HTERT RPE-1 (cell line): ENCODE measurements around the gene HMGA1.
"Not testable (repeated sequence)": the region's sequence is repeated elsewhere in the genome, so short reads cannot be mapped to it uniquely, and the experiment has no call there.

Experiments used
- in situ Hi-C: fragments of 300-500 bp; cut with MboI; formaldehyde crosslinking; loops from 4 replicates; pipeline ENCODE4 v1.14.3; 2020; ENCODE audit warnings: low sequenced_read_pairs

HMGA1 gene

GRCh38 chr6:34259529-34260069, 22.9 kb downstream of the HMGA1 start:
- in situ Hi-C loops: no loop called here

DNA sequence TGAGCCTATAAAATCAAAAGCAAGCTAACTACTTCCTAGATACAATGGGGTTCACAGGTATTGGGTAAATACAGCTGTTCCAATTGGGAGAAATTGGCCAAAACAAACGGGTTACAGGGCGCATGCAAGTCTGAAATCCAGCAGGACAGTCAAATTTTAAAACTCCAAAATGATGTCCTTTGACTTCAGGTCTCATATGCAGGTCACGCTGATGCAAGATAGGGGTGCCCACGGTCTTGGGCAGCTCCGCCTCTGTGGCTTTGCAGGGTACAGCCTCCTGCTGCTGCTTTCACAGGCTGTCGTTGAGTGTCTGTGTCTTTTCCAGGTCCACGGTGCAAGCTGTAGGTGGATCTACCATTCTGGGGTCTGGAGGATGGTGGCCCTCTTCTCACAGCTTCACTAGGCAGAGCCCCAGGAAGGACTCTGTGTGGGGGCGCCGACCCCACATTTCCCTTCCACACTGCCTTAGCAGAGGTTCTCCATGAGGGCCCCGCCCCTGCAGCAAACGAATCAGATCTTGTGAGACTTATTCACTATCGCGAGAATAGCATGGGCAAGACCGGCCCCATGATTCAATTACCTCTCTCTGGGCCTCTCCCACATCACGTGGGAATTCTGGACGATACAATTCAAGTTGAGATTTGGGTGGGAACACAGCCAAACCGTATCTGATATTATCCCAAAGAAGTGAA, 24.0 kb downstream of the HMGA1 start:
- in situ Hi-C loops: no loop called here

DNA sequence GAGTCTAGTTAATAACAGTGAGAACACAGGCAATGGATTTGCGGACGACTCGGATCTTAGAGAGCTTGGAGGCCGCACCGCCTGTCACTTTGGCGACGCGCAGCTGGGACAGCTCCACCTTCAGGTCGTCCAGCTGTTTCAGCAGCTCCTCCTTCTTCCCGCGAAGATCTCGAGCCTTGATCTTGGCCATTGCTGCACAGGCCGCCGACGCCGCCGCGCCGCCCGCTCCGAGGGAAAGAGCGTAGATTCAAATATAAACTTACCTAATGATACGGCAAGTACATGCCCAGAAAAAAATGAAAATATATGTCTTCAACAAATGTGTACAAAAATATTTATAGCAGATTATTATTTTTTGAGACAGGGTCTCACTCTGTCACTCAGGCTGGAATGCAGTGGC, 26.8 kb downstream of the HMGA1 start:
- in situ Hi-C loops: not testable (repeated sequence)

DNA sequence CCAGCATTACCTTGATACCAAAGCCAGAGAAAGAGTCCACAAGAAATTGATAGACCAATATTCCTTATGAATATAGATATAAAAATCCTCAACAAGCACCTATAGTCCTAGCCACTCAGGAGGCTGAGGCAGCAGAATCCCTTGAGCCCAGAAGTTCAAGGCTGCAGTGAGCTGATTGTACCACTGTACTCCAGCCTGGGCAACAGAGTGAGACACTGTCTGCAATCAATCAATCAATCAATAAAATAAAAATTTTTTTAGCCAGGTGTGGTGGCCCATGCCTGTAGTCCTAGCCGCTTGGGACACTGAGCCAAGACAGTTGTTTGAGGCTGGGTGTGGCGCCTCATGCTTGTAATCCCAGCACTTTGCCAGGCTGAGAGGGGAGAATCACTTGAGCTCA, 31.1 kb downstream of the HMGA1 start:
- in situ Hi-C loops: no loop called here

GRCh38 chr6:34269132-34269531, 32.5 kb downstream of the HMGA1 start:
- in situ Hi-C loops: not testable (repeated sequence)

DNA sequence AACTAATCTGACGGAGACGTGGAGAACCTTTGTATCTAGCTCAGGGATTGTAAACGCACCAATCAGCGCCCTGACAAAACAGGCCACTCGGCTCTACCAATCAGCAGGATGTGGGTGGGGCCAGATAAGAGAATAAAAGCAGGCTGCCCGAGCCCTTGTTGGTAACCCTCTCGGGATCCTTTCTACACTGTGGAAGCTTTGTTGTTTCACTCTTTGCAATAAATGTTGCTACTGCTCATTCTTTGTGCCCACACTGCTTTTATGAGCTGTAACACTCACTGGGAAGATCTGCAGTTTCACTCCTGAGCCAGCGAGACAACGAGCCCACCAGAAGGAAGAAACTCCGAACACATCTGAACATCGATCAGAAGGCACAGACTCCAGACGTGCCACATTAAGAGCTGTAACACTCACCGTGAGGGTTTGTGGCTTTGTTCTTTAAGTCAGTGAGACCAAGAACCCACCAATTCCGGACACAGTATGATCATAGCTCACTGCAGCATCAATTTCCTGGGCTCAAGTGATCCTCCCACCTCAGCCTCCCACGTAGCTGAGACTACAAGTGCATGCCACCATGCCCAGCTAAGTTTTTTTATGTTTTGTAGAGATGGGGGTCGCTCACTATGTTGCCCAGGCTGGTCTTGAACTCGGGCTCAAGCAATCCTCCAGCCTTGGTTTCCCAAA, 33.1 kb downstream of the HMGA1 start:
- in situ Hi-C loops: not testable (repeated sequence)

DNA sequence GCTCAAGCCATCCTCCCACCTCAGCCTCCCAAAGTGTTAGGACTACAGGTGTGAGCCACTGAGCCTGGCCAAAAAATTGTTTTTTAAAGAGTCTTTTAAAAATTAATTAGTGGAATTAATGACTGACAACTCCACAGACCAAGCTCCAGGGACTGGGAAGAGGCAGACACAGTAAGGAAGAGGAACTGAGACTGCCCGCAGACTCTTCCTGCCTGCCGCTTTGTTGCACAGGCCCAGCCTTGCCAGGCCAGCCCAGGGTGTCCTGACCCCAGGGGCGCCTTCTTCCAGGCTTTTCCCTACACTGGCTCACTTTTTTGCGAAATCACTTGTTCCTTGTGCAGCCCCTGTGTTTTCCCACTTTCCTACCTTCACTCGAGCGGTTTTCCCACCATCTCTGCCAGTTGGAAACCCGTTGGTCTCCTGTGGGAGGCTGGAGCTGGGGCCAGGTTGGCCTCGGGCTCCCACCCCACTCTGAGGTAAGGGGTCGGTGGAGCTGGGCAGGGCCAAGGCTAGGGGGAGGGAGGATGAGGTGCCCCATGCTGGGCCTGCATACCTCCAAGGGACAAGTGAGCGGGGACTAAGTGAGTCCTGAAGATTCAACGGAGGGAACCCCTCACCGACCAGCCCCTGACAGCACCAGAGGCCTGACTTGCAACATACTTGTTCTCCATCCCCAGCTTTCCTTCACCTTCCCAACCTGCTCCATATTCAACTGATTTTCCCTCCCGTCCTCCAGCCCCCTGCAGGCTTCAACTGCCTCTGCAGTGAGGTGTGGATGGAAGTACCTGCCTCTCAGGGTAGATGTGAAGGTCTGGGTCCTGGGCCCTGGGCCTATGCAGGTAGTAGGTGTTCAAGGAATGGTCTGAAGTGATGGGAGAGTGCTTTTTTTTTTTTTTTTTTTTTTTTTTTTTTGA, 35.6 kb downstream of the HMGA1 start:
- in situ Hi-C loops: no loop called here

GRCh38 chr6:34273242-34273805, 36.7 kb downstream of the HMGA1 start:
- in situ Hi-C loops: no loop called here

DNA sequence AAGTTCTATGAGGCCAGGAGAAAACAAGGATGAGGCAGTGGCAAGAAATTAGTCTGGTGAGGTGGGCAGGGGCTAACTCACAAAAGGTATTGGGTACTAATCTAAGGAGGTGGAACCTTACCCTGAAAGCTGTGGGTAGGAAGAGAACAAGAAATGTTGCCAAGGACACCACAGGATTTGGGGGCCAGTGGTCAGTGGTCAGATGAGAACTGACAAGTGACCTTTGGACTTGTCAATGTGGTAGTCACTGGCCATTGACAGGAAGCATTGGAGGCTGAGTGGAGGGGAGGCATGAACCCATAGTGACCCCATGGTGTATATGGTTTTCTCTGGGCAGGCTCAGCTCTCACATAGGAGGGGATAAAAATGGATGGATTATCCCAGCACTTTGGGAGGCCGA, 37.5 kb downstream of the HMGA1 start:
- in situ Hi-C loops: no loop called here

DNA sequence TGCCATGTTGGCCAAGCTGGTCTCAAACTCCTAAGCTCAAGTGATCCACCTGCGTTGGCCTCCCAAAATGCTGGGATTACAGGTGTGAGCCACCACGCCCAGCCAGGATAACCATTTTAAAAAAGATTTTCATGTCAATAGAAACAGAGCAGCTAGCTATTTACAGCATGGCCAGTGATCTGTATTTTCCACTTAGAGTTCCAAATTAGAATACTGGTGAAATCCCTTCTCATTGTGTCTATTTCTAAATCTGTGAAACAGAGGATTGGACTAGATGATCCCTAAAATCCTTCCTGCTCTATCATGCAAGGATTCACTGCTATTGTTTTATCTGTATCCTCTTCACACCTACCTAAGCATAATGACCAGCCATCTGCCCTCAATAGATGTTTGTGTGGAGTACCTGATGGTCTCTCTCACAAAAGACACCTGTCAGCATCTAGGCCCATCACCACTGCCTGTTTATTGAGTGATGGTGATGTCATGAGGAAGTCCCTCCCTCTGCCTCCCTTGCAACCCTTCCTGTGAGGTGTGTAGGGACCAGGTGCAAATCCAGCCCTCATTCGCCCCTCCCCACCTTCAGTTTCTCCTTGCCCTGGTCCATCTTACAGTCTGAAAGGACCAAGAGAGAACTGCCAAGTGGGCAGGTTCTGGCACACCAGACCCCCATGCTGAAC, 38.6 kb downstream of the HMGA1 start:
- in situ Hi-C loops: no loop called here

DNA sequence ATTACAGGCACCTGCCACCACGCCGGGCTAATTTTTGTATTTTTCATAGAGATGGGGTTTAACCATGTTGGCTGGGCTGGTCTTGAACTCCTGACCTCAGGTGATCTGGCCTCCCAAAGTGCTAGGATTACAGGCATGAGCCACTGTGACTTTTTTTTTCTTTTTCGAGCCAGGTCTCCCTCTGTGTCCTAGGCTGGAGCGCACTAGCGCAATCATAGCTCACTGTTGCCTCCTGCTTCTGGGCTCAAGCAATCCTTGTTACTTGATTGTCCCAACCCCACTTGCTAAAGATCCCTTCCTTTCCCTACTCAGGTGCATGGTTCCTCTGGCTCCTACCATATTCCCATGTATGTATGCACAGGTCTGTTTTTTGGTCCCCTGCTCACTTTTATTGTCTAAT, 39.5 kb downstream of the HMGA1 start:
- in situ Hi-C loops: no loop called here

GRCh38 chr6:34276881-34277762, 40.4 kb downstream of the HMGA1 start:
- in situ Hi-C loops: no loop called here

GRCh38 chr6:34277763-34278112, 41.1 kb downstream of the HMGA1 start:
- in situ Hi-C loops: no loop called here

GRCh38 chr6:34278833-34279232, 42.2 kb downstream of the HMGA1 start:
- in situ Hi-C loops: no loop called here

GRCh38 chr6:34280216-34280615, 43.5 kb downstream of the HMGA1 start:
- in situ Hi-C loops: no loop called here

GRCh38 chr6:34281702-34282334, 45.1 kb downstream of the HMGA1 start:
- in situ Hi-C loops: no loop called here

DNA sequence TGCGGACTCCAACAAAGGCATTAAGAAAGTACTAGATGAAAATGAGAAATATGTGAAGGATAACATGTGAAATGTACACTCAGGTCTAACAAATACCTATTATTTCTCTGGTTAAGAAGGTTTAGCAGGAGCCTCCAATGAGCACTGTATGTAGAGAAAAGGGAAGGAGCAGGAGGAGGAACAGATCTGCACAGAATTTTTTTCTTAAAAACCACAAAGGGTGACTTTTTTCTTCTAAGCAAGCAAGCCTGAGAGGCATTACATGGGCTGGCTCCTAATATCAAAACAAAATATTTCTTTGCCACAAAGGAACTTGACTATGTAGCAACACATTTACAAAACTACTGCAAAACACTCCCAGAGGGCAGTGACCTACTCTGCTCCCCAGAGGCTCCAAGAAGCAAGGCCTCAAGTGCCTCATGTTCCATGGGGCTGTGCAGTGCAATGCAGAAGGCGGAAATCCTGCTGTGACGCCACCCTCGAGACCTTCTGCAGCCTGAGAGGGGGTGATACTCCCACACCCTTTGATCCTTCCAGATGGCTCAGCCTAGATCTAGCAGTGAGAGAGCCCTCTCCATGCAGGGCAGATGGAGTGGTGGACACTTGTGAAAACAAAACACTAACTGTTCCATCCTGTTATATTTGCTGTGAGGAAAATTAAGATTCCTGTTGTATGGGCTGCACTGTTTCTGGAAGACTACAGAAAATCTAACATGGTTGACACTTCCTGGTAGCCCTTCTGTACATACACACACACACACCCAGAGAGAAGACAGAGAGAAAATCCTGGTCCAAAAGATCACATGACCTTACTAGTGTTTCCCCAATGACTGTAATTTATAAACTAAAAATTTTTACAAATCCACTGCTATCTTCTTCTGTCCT, 48.1 kb downstream of the HMGA1 start:
- in situ Hi-C loops: no loop called here
